ENCODE measurements around the gene CGNL1. TPM values are rescaled to one million over a fixed set of nuclear protein-coding genes. Genes with fewer than 3 reads are reported as not detected.

CGNL1 gene
- total RNA-seq, 1 donor from 2014 or later, result 2.8 TPM

GRCh38 chr15:57436961-57437360, 60.7 kb downstream of the CGNL1 start:
- TF ChIP-seq, protein P1, sequence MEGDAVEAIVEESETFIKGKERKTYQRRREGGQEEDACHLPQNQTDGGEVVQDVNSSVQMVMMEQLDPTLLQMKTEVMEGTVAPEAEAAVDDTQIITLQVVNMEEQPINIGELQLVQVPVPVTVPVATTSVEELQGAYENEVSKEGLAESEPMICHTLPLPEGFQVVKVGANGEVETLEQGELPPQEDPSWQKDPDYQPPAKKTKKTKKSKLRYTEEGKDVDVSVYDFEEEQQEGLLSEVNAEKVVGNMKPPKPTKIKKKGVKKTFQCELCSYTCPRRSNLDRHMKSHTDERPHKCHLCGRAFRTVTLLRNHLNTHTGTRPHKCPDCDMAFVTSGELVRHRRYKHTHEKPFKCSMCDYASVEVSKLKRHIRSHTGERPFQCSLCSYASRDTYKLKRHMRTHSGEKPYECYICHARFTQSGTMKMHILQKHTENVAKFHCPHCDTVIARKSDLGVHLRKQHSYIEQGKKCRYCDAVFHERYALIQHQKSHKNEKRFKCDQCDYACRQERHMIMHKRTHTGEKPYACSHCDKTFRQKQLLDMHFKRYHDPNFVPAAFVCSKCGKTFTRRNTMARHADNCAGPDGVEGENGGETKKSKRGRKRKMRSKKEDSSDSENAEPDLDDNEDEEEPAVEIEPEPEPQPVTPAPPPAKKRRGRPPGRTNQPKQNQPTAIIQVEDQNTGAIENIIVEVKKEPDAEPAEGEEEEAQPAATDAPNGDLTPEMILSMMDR (IDR thresholded peaks at IDR 0.05; ENCODE audit: insufficient read depth, low read length, poor library complexity, severe bottlenecking), result no peak
- no peak for DNase-seq (ENCODE audit: low read depth)
- no peak overlapping the region for H3K4me3 ChIP-seq (ENCODE audit: low read depth, low read length)
- H3K36me3 ChIP-seq (ENCODE audit: control insufficient read depth, insufficient read depth, low read length), result no peaks in the 10 kb centered on the region
- no peaks in the 10 kb centered on the region for H3K27me3 ChIP-seq (ENCODE audit: control insufficient read depth, insufficient read depth, low read length)

GRCh38 chr15:57437564-57437963, 61.3 kb downstream of the CGNL1 start:
- Histone ChIP-seq H3K36me3 (ENCODE audit: control insufficient read depth, insufficient read depth, low read length) (no peaks in the 10 kb centered on the region), H3K4me3 (ENCODE audit: low read depth, low read length) (no peak overlapping the region), H3K27me3 (ENCODE audit: control insufficient read depth, insufficient read depth, low read length) (no peaks in the 10 kb centered on the region)
- DNase-seq (ENCODE audit: low read depth), result no peak
- TF ChIP-seq, protein P1 (IDR thresholded peaks at IDR 0.05; ENCODE audit: insufficient read depth, low read length, poor library complexity, severe bottlenecking), result no peak

- H3K27me3 ChIP-seq (ENCODE audit: control insufficient read depth, insufficient read depth, low read length), result no peaks in the 10 kb centered on the region
- H3K36me3 ChIP-seq (ENCODE audit: control insufficient read depth, insufficient read depth, low read length), result peaks cover 1% of the 10 kb centered on the region
- TF ChIP-seq, protein P1 (IDR thresholded peaks at IDR 0.05; ENCODE audit: insufficient read depth, low read length, poor library complexity, severe bottlenecking), result no peak
- no peak overlapping the region for H3K4me3 ChIP-seq (ENCODE audit: low read depth, low read length)
- no peak for DNase-seq (ENCODE audit: low read depth)
Observed at GRCh38 chr15:57438166-57438565, 61.9 kb downstream of the CGNL1 start.

DNA sequence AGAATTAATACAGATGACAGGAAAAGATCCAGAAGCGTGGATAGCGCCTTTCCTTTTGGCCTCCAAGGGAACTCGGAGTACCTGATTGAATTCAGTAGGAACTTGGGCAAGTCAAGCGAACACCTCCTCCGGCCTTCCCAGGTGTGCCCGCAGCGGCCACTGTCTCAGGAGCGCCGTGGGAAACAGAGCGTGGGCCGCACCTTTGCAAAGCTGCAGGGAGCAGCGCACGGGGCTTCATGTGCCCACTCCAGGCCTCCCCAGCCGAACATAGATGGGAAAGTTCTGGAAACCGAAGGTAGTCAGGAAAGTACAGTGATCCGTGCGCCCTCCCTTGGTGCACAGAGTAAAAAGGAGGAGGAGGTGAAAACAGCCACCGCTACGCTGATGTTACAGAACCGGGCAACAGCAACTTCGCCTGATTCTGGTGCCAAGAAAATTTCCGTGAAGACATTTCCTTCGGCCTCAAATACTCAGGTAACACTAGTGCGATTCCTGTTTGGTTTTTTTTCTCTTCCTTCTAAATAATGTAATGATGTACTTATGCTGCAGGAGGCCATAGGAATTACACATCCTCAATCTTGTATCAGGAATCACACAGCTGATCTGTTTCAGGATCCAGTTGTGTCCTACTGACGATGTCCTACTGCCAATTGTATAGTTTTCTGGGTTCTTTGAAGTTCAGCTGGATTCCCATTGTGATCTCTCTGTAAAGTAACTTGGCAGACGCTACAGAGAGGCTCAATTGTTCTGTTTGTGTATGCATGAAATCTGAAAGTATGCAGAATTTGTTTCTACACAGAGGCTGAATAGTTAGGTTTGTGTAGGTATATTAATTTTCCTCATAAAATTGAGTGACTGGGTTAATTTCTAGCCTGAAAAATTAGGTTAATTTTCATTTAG, 63.1 kb downstream of the CGNL1 start:
- DNase-seq (ENCODE audit: low read depth), result no peak
- Histone ChIP-seq H3K4me3 (ENCODE audit: low read depth, low read length) (no peak overlapping the region), H3K36me3 (ENCODE audit: control insufficient read depth, insufficient read depth, low read length) (peaks cover 3% of the 10 kb centered on the region), H3K27me3 (ENCODE audit: control insufficient read depth, insufficient read depth, low read length) (no peaks in the 10 kb centered on the region)
- TF ChIP-seq, protein P1 (IDR thresholded peaks at IDR 0.05; ENCODE audit: insufficient read depth, low read length, poor library complexity, severe bottlenecking), result no peak

GRCh38 chr15:57440167-57440566, 63.9 kb downstream of the CGNL1 start:
- Histone ChIP-seq H3K36me3 (ENCODE audit: control insufficient read depth, insufficient read depth, low read length) (peaks cover 3% of the 10 kb centered on the region), H3K4me3 (ENCODE audit: low read depth, low read length) (no peak overlapping the region), H3K27me3 (ENCODE audit: control insufficient read depth, insufficient read depth, low read length) (no peaks in the 10 kb centered on the region)
- no peak for DNase-seq (ENCODE audit: low read depth)
- TF ChIP-seq, protein P1 (IDR thresholded peaks at IDR 0.05; ENCODE audit: insufficient read depth, low read length, poor library complexity, severe bottlenecking), result no peak

All from kidney epithelial cell (primary cell).